PC-3 (cell line): ENCODE data around the gene CDH13. TPM values are rescaled to one million over a fixed set of nuclear protein-coding genes. Genes with fewer than 3 reads are reported as not detected.

Experiments
- ATAC-seq: fragments of 200-7000 bp; cut with Tn5 transposase; 2 replicates; pipeline ENCODE4 v1.9.1; 2020; ENCODE audit warnings: mild to moderate bottlenecking, moderate library complexity
- BruUV-seq: library from RNA; stranded (reverse); fragments of 400-500 nt; replicated peaks from 2 replicates; lab custom pipeline; 2021; lab: Mats Ljungman, UMichigan
- CTCF ChIA-PET: fragments of 300-600 bp; sonication (Branson Sonifier 250); formaldehyde crosslinking; loops from one replicate; lab custom pipeline; 2022; ENCODE audit warnings: antibody characterized with exemption; lab: Charles Lee
- POLR2A ChIA-PET: fragments of 300-600 bp; sonication (Branson Sonifier 250); formaldehyde crosslinking; loops from one replicate; lab custom pipeline; 2022; ENCODE audit warnings: antibody characterized with exemption; ENCODE audit not compliant: unreplicated experiment; lab: Charles Lee
- DNase-seq: peaks from one replicate; pipeline ENCODE4 v3.0.0-alpha.2; 2015
- H2AFZ ChIP-seq: fragments of 300-600 bp; sonication (generic); 2 replicates; pipeline ENCODE4 v1.6.0; 2016; ENCODE audit warnings: antibody characterized with exemption, low read length
- H3F3A ChIP-seq: fragments of 300-600 bp; sonication (generic); one replicate; pipeline ENCODE4 v1.6.0; 2017; ENCODE audit warnings: antibody characterized with exemption, low read length, control low read depth, mild to moderate bottlenecking; ENCODE audit not compliant: unreplicated experiment
- H3K27ac ChIP-seq: fragments of 300-600 bp; sonication (generic); 2 replicates; pipeline ENCODE4 v1.5.1; 2016; ENCODE audit warnings: mild to moderate bottlenecking, low read length
- H3K27me3 ChIP-seq: fragments of 300-600 bp; sonication (generic); 2 replicates; pipeline ENCODE4 v1.6.1; 2016; ENCODE audit warnings: low read length, mixed read lengths
- H3K36me3 ChIP-seq: fragments of 300-600 bp; sonication (generic); 2 replicates; pipeline ENCODE4 v1.6.1; 2016; ENCODE audit warnings: low read depth, mixed run types, low read length, mixed read lengths
- H3K4me1 ChIP-seq: fragments of 300-600 bp; sonication (generic); 2 replicates; pipeline ENCODE4 v1.5.1; 2016; ENCODE audit warnings: low read length; ENCODE audit not compliant: insufficient read depth
- H3K4me2 ChIP-seq: fragments of 300-600 bp; sonication (generic); 2 replicates; pipeline ENCODE4 v1.6.0; 2016; ENCODE audit warnings: low read length
- H3K4me3 ChIP-seq: fragments of 300-600 bp; sonication (generic); 2 replicates; pipeline ENCODE4 v1.5.1; 2016; ENCODE audit warnings: mild to moderate bottlenecking, low read length, mixed read lengths
- H3K79me2 ChIP-seq: fragments of 300-600 bp; sonication (generic); 2 replicates; pipeline ENCODE4 v1.6.1; 2017; ENCODE audit warnings: low read length, mixed read lengths
- H3K9ac ChIP-seq: fragments of 300-600 bp; sonication (generic); 2 replicates; pipeline ENCODE4 v1.6.0; 2016; ENCODE audit warnings: mild to moderate bottlenecking, low read length
- H3K9me2 ChIP-seq: fragments of 300-600 bp; sonication (generic); replicated peaks from 2 replicates; pipeline ENCODE4 v1.6.1; 2016; ENCODE audit warnings: mixed run types, low read length, mixed read lengths
- H3K9me3 ChIP-seq: fragments of 300-600 bp; sonication (generic); 2 replicates; pipeline ENCODE4 v1.6.1; 2016; ENCODE audit warnings: low read length, mixed read lengths
- H4K20me1 ChIP-seq: fragments of 300-600 bp; sonication (generic); 2 replicates; pipeline ENCODE4 v1.6.1; 2016; ENCODE audit warnings: low read length, mixed read lengths
- EZH2 ChIP-seq: fragments of 300-600 bp; sonication (generic); IDR thresholded peaks from one replicate; pipeline ENCODE4 v1.6.1; 2017; ENCODE audit warnings: antibody characterized with exemption, mild to moderate bottlenecking, low read length; ENCODE audit not compliant: unreplicated experiment
- EZH2phosphoT487 ChIP-seq: fragments of 300-600 bp; sonication (generic); IDR thresholded peaks from 2 replicates; pipeline ENCODE4 v1.6.1; 2018; ENCODE audit warnings: mild to moderate bottlenecking, antibody characterized with exemption, low read length, borderline replicate concordance
- intact Hi-C: fragments of 100-400 bp; cut with micrococcal nuclease; formaldehyde crosslinking; loops from 2 replicates; pipeline ENCODE4 v1.9.0; 2023
- total RNA-seq: library from RNA; depleted of rRNA; stranded (reverse); fragments of >200 nt; gene quantifications from 2 replicates; pipeline ENCODE4 v1.2.3, GENCODE V29; 2014
- TF ChIP-seq, protein P1 (sequence below): fragments of 300-600 bp; sonication (generic); conservative IDR thresholded peaks from 2 replicates; pipeline ENCODE4 v1.5.1; 2017; ENCODE audit warnings: antibody characterized with exemption, low read depth, mild to moderate bottlenecking, low read length

CDH13 gene
- total RNA-seq, 1 experiment from 2014 or later: 0.36 TPM

DNA sequence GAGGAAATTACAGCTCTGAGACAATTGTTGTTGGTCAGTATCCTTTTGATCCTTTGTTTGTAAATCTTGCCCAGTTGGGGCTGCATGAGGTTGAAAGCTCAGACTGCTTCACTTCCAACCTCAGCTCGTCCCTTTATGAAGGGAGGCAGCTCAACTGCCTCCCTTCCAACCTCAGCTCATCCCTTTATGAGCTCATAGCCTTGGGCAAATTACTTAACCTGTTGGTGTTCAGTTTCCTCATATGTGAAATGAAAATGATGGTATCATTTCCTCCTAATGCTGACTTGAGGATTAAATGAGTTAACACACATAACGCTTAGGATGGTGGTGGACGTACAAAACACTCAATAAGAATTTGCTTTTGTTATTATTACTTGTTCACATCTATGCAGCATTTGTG is 265.1 kb downstream of the CDH13 start:
- H4K20me1 ChIP-seq: no peaks in the 10 kb centered on the region
- no peak overlapping the region for H3K4me3 ChIP-seq
- no TSS peak for BruUV-seq
- no peaks in the 10 kb centered on the region for H3F3A ChIP-seq
- H3K4me2 ChIP-seq: no peak overlapping the region
- TF ChIP-seq, protein P1, sequence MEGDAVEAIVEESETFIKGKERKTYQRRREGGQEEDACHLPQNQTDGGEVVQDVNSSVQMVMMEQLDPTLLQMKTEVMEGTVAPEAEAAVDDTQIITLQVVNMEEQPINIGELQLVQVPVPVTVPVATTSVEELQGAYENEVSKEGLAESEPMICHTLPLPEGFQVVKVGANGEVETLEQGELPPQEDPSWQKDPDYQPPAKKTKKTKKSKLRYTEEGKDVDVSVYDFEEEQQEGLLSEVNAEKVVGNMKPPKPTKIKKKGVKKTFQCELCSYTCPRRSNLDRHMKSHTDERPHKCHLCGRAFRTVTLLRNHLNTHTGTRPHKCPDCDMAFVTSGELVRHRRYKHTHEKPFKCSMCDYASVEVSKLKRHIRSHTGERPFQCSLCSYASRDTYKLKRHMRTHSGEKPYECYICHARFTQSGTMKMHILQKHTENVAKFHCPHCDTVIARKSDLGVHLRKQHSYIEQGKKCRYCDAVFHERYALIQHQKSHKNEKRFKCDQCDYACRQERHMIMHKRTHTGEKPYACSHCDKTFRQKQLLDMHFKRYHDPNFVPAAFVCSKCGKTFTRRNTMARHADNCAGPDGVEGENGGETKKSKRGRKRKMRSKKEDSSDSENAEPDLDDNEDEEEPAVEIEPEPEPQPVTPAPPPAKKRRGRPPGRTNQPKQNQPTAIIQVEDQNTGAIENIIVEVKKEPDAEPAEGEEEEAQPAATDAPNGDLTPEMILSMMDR: no peak
- no peak for TF ChIP-seq EZH2
- no peak for TF ChIP-seq EZH2phosphoT487
- H3K9me3 ChIP-seq: no peaks in the 10 kb centered on the region
- intact Hi-C loops: no loop called here
- ChIA-PET CTCF (no interaction called here), POLR2A (no interaction called here)
- no peak for ATAC-seq
- H2AFZ ChIP-seq: no peak overlapping the region
- no peaks in the 10 kb centered on the region for H3K4me1 ChIP-seq
- no peak overlapping the region for H3K9ac ChIP-seq
- H3K27me3 ChIP-seq: no peaks in the 10 kb centered on the region
- no peak for DNase-seq
- no peaks in the 10 kb centered on the region for H3K79me2 ChIP-seq
- H3K36me3 ChIP-seq: no peaks in the 10 kb centered on the region
- H3K27ac ChIP-seq: no peak overlapping the region
- no peaks in the 10 kb centered on the region for H3K9me2 ChIP-seq

DNA sequence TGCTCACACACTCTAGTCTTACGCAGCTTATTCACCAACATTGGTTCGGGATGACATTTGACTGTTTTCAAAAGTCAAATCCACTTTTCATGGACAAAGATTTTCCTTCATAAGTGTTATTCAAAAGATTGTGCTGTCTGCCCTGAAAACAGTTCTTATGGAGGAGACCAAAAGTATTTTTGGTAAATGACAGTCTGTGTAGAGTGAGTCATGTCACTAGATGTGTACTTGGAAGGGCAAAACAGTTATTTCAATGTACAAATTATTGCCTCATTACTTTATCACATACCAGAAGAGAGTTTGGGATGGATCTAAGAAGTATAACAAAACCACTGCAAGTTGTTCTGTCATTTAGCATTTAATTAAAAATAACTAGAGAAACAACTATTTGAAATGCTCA is 265.6 kb downstream of the CDH13 start:
- no peaks in the 10 kb centered on the region for H3K36me3 ChIP-seq
- BruUV-seq: no TSS peak
- H3K27me3 ChIP-seq: no peaks in the 10 kb centered on the region
- H3K4me1 ChIP-seq: no peaks in the 10 kb centered on the region
- intact Hi-C loops: no loop called here
- ChIA-PET POLR2A (no interaction called here), CTCF (no interaction called here)
- H3K4me2 ChIP-seq: no peak overlapping the region
- TF ChIP-seq, protein P1: no peak
- TF ChIP-seq EZH2phosphoT487: no peak
- TF ChIP-seq EZH2: no peak
- DNase-seq: no peak
- no peaks in the 10 kb centered on the region for H4K20me1 ChIP-seq
- no peak overlapping the region for H2AFZ ChIP-seq
- no peaks in the 10 kb centered on the region for H3K9me2 ChIP-seq
- H3K9ac ChIP-seq: no peak overlapping the region
- no peak overlapping the region for H3K27ac ChIP-seq
- H3K79me2 ChIP-seq: no peaks in the 10 kb centered on the region
- no peaks in the 10 kb centered on the region for H3K9me3 ChIP-seq
- no peaks in the 10 kb centered on the region for H3F3A ChIP-seq
- no peak overlapping the region for H3K4me3 ChIP-seq
- no peak for ATAC-seq

DNA sequence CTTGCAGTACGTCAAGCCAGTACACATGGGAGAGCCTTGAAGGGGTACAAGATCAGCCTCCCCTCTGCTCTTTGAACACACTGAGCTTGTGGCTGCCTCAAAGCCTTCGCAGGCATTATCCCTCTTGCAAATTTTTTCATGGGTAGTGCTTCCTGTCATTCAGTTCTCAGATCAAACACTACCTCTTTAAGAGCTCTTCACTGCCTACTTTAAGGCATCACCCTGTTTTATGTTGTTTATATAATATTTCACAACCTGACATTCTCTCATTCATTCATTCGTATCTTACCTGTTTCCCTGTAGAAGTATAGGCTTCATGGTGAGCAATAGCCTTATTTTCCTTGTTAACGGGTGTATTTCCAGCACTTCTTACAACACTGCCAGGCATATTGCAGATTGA is 269.1 kb downstream of the CDH13 start:
- H3K9me2 ChIP-seq: no peaks in the 10 kb centered on the region
- H3F3A ChIP-seq: no peaks in the 10 kb centered on the region
- H2AFZ ChIP-seq: no peak overlapping the region
- no peaks in the 10 kb centered on the region for H4K20me1 ChIP-seq
- H3K4me1 ChIP-seq: no peaks in the 10 kb centered on the region
- H3K4me2 ChIP-seq: no peak overlapping the region
- H3K27ac ChIP-seq: no peak overlapping the region
- no peaks in the 10 kb centered on the region for H3K27me3 ChIP-seq
- intact Hi-C loops: no loop called here
- no TSS peak for BruUV-seq
- H3K9ac ChIP-seq: no peak overlapping the region
- H3K79me2 ChIP-seq: no peaks in the 10 kb centered on the region
- no peaks in the 10 kb centered on the region for H3K9me3 ChIP-seq
- ChIA-PET CTCF (no interaction called here), POLR2A (no interaction called here)
- no peak for ATAC-seq
- H3K36me3 ChIP-seq: no peaks in the 10 kb centered on the region
- DNase-seq: no peak
- no peak overlapping the region for H3K4me3 ChIP-seq
- TF ChIP-seq EZH2phosphoT487: no peak
- TF ChIP-seq, protein P1: no peak
- TF ChIP-seq EZH2: no peak
